PC-9 (cell line): ENCODE data around the gene ULBP3. TPM values are rescaled to one million over a fixed set of nuclear protein-coding genes. Genes with fewer than 3 reads are reported as not detected.
"Not testable (repeated sequence)": the region's sequence is repeated elsewhere in the genome, so short reads cannot be mapped to it uniquely, and the experiment has no call there.

ENCODE experiments used
- BruUV-seq: library from RNA; stranded (reverse); fragments of 400-500 nt; replicated peaks from 2 replicates; lab custom pipeline; 2021; lab: Mats Ljungman, UMichigan
- CTCF ChIA-PET: fragments of 300-600 bp; sonication (Branson Sonifier 250); formaldehyde crosslinking; loops from one replicate; lab custom pipeline; 2022; ENCODE audit warnings: antibody characterized with exemption; lab: Charles Lee
- POLR2A ChIA-PET: fragments of 300-600 bp; sonication (Branson Sonifier 250); formaldehyde crosslinking; loops from one replicate; lab custom pipeline; 2022; ENCODE audit warnings: antibody characterized with exemption; ENCODE audit not compliant: unreplicated experiment; lab: Charles Lee
- DNase-seq, 2 experiments: peaks; one replicate each; pipeline versions ENCODE4 v3.0.0 to v3.0.0-alpha.2; 2015 to 2022; ENCODE audit warnings: mixed read lengths in 1 of 2
- H2AFZ ChIP-seq: fragments of 200-600 bp; sonication (generic); 2 replicates; pipeline ENCODE4 v1.8.1; 2017; ENCODE audit warnings: antibody characterized with exemption
- H3F3A ChIP-seq: fragments of 200-600 bp; sonication (generic); 2 replicates; pipeline ENCODE4 v1.8.1; 2017; ENCODE audit warnings: antibody characterized with exemption, mild to moderate bottlenecking, low read depth; ENCODE audit not compliant: insufficient read depth
- H3K27ac ChIP-seq: fragments of 200-600 bp; sonication (generic); 2 replicates; pipeline ENCODE4 v1.6.1; 2016; ENCODE audit warnings: mixed run types
- H3K27me3 ChIP-seq: fragments of 200-600 bp; sonication (generic); 2 replicates; pipeline ENCODE4 v1.6.1; 2016; ENCODE audit warnings: low read depth, mixed run types; ENCODE audit not compliant: insufficient read depth
- H3K36me3 ChIP-seq: fragments of 200-600 bp; sonication (generic); 2 replicates; pipeline ENCODE4 v1.6.1; 2016; ENCODE audit warnings: low read depth, mixed run types
- H3K4me1 ChIP-seq: fragments of 200-600 bp; sonication (generic); replicated peaks from 2 replicates; pipeline ENCODE4 v1.6.1; 2016; ENCODE audit warnings: mixed run types; ENCODE audit not compliant: insufficient read depth
- H3K4me2 ChIP-seq: fragments of 200-600 bp; sonication (generic); 2 replicates; pipeline ENCODE4 v1.6.1; 2017; ENCODE audit warnings: mixed run types
- H3K4me3 ChIP-seq: fragments of 200-600 bp; sonication (generic); 2 replicates; pipeline ENCODE4 v1.6.1; 2016; ENCODE audit warnings: mixed run types
- H3K79me2 ChIP-seq: fragments of 200-600 bp; sonication (generic); 2 replicates; pipeline ENCODE4 v1.6.1; 2017; ENCODE audit warnings: low read depth, mixed run types
- H3K9me2 ChIP-seq: fragments of 200-600 bp; sonication (generic); 2 replicates; pipeline ENCODE4 v1.8.1; 2017; ENCODE audit warnings: mild to moderate bottlenecking; ENCODE audit not compliant: insufficient read depth
- H3K9me3 ChIP-seq: fragments of 200-600 bp; sonication (generic); 2 replicates; pipeline ENCODE4 v1.8.1; 2016; ENCODE audit warnings: low read depth; ENCODE audit not compliant: insufficient read depth
- H4K20me1 ChIP-seq: fragments of 200-600 bp; sonication (generic); 2 replicates; pipeline ENCODE4 v1.8.1; 2017; ENCODE audit not compliant: insufficient read depth
- CTCF ChIP-seq: fragments of 200-600 bp; sonication (generic); conservative IDR thresholded peaks from 2 replicates; pipeline ENCODE4 v1.6.1; 2017; ENCODE audit warnings: mixed run types, antibody characterized with exemption, mild to moderate bottlenecking, moderate library complexity
- EZH2 ChIP-seq: fragments of 200-600 bp; sonication (generic); IDR thresholded peaks from 2 replicates; pipeline ENCODE4 v1.8.0; 2017; ENCODE audit warnings: antibody characterized with exemption, low read depth
- intact Hi-C: fragments of 100-400 bp; cut with micrococcal nuclease; formaldehyde crosslinking; loops from one replicate; pipeline ENCODE4 v1.10.0; 2022; ENCODE audit not compliant: unreplicated experiment
- total RNA-seq: library from RNA; stranded (reverse); gene quantifications from 2 replicates; pipeline ENCODE4 v1.2.3, GENCODE V29; 2021

The ULBP3 gene
- total RNA-seq, 1 experiment from 2014 or later = 4.2 TPM

DNA sequence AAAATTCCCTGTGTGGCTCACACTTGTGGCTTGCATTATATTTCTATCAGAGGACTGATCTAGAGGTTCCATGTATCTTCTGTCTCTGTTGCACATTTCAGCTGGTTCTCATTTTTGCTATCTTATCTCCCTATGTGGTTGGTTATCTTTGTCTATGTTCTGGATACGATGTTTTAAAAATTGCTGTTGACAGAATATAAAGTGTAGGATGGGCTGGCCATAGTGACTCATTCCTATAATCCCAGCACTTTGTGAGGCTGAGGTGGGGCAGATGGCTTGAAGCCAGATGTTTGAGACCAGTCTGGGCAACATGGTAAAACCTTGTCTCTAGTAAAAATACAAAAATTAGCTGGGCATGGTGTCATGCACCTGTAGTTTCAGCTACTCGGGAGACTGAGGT, 9.9 kb upstream of the ULBP3 start:
- H3K4me2 ChIP-seq = 0 out of 2 replicates have a peak overlapping the region, but pooled peaks have one; percentile 24
- H3K36me3 ChIP-seq = no peaks in the 10 kb centered on the region
- no peaks in the 10 kb centered on the region for H3K27me3 ChIP-seq
- no peaks in the 10 kb centered on the region for H4K20me1 ChIP-seq
- intact Hi-C loops = no loop called here
- ChIA-PET CTCF (no interaction called here), POLR2A (interaction anchor here (0.7 kb wide), 1 partner anchor 8 kb away, joined by 5 read pairs; no protein-coding TSS in a partner anchor)
- H3K27ac ChIP-seq = no peak overlapping the region
- H3K4me1 ChIP-seq = peaks cover 9% of the 10 kb centered on the region
- H3K79me2 ChIP-seq = no peaks in the 10 kb centered on the region
- TF ChIP-seq EZH2 = no peak
- TF ChIP-seq CTCF = no peak
- peak; percentile 37 to 47 for DNase-seq
- no peaks in the 10 kb centered on the region for H3K9me3 ChIP-seq
- H3F3A ChIP-seq = peaks cover 9% of the 10 kb centered on the region; the same call in 1 of the 2 replicates
- no peak overlapping the region for H3K4me3 ChIP-seq
- BruUV-seq = no TSS peak
- H2AFZ ChIP-seq = no peak overlapping the region
- no peaks in the 10 kb centered on the region for H3K9me2 ChIP-seq

GRCh38 chr6:150076196-150076893, 7.4 kb upstream of the ULBP3 start:
- POLR2A ChIA-PET = no interaction called here
- Histone ChIP-seq H3K4me2 (no peak overlapping the region), H3K27me3 (no peaks in the 10 kb centered on the region), H3K79me2 (no peaks in the 10 kb centered on the region), H2AFZ (no peak overlapping the region), H3K4me1 (peaks cover 22% of the 10 kb centered on the region), H3K9me2 (no peaks in the 10 kb centered on the region), H3K9me3 (no peaks in the 10 kb centered on the region), H4K20me1 (no peaks in the 10 kb centered on the region), H3F3A (peaks cover 14% of the 10 kb centered on the region; the same call in 1 of the 2 replicates), H3K27ac (no peak overlapping the region), H3K4me3 (no peak overlapping the region), H3K36me3 (no peaks in the 10 kb centered on the region)
- CTCF ChIA-PET = interaction anchor here (0.6 kb wide), 1 partner anchor 725 kb away, joined by 4 read pairs; no protein-coding TSS in a partner anchor
- no TSS peak for BruUV-seq
- DNase-seq = no peak
- no peak for TF ChIP-seq EZH2
- intact Hi-C loops = no loop called here

- POLR2A ChIA-PET = no interaction called here
- Histone ChIP-seq H3K27me3 (no peaks in the 10 kb centered on the region), H3F3A (peaks cover 24% of the 10 kb centered on the region; the same call in 1 of the 2 replicates), H3K4me2 (no peak overlapping the region), H4K20me1 (no peaks in the 10 kb centered on the region), H2AFZ (no peak overlapping the region), H3K27ac (no peak overlapping the region), H3K36me3 (no peaks in the 10 kb centered on the region), H3K9me3 (no peaks in the 10 kb centered on the region), H3K79me2 (no peaks in the 10 kb centered on the region), H3K4me3 (no peak overlapping the region), H3K4me1 (peaks cover 27% of the 10 kb centered on the region), H3K9me2 (no peaks in the 10 kb centered on the region)
- no peak for DNase-seq
- no peak for TF ChIP-seq EZH2
- no peak for TF ChIP-seq CTCF
- intact Hi-C loops = no loop called here
- no TSS peak for BruUV-seq
- CTCF ChIA-PET = no interaction called here
Observed at GRCh38 chr6:150075034-150075421, 6.1 kb upstream of the ULBP3 start.

DNA sequence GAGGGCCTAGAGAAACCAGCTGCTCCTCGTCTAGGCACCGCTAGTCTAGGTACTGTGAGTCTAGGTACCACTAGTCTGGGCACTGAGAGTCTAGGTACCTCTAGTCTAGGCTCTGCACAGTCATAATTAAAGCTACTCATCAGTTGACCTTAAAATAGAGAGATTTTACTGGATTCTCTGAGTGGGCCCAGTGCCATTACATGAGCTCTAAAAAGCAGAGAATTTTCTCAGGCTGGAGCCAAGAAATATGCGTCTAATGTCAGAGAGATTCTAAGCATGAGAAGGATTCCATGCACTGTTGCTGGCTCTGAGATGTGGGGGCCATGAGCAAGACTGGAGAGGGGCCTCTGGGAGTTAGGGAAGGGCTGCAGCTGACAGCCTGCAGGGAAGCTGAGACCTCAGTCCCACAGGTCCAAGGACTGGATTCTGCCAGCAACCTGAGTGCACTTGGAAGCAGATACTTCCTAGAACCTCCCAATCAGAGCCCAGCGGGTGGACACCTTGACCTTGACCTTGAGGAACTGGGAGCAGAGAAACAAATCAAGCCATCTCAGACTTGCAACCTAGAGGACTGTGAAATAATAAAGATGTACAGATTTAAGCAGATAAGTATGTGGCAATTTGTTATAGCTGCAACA, 5.6 kb upstream of the ULBP3 start:
- H3K27ac ChIP-seq, H3K79me2 ChIP-seq, BruUV-seq, H3K4me3 ChIP-seq, H3K36me3 ChIP-seq, H3K9me2 ChIP-seq, POLR2A ChIA-PET, H4K20me1 ChIP-seq, H3K9me3 ChIP-seq, DNase-seq, H3K27me3 ChIP-seq, H2AFZ ChIP-seq, H3K4me2 ChIP-seq, CTCF ChIA-PET: not testable (repeated sequence)
- peaks cover 28% of the 10 kb centered on the region; the same call in 1 of the 2 replicates for H3F3A ChIP-seq
- intact Hi-C loops = loop anchor here (5.0 kb wide), 1 partner anchor 323 kb away; no protein-coding TSS in a partner anchor
- H3K4me1 ChIP-seq = peaks cover 27% of the 10 kb centered on the region
